H9 (cell line): ENCODE data around the gene SPEM3. TPM values are rescaled to one million over a fixed set of nuclear protein-coding genes. Genes with fewer than 3 reads are reported as not detected.

Source experiments
- DNase-seq: peaks from one replicate; pipeline ENCODE4 v3.0.0-alpha.2; 2017
- H2AFZ ChIP-seq: one replicate; pipeline ENCODE4 v1.6.1; 2013; ENCODE audit warnings: mild to moderate bottlenecking, low read length, control low read depth, moderate library complexity
- H2AK5ac ChIP-seq: 2 replicates; pipeline ENCODE4 v1.6.1; 2013; ENCODE audit warnings: low read length, control low read depth, mixed read lengths; ENCODE audit not compliant: insufficient read length
- H2BK120ac ChIP-seq: one replicate; pipeline ENCODE4 v1.6.1; 2013; ENCODE audit warnings: low read depth, mild to moderate bottlenecking, low read length, control low read depth, inconsistent platforms; ENCODE audit not compliant: poor library complexity, severe bottlenecking
- H2BK12ac ChIP-seq: 2 replicates; pipeline ENCODE4 v1.6.1; 2013; ENCODE audit warnings: low read length, control low read depth, mixed read lengths, low read depth; ENCODE audit not compliant: insufficient read length
- H2BK15ac ChIP-seq: 2 replicates; pipeline ENCODE4 v1.6.1; 2013; ENCODE audit warnings: low read depth, low read length, control low read depth
- H2BK20ac ChIP-seq: one replicate; pipeline ENCODE4 v1.6.1; 2013; ENCODE audit warnings: low read depth, mild to moderate bottlenecking, low read length, control low read depth, inconsistent platforms; ENCODE audit not compliant: poor library complexity, severe bottlenecking
- H2BK5ac ChIP-seq: 2 replicates; pipeline ENCODE4 v1.6.1; 2013; ENCODE audit warnings: low read length, control low read depth, mixed read lengths; ENCODE audit not compliant: insufficient read length
- H3K14ac ChIP-seq: 2 replicates; pipeline ENCODE4 v1.6.1; 2013; ENCODE audit warnings: low read length, control low read depth; ENCODE audit not compliant: insufficient read depth
- H3K18ac ChIP-seq: 2 replicates; pipeline ENCODE4 v1.6.1; 2013; ENCODE audit warnings: low read depth, mild to moderate bottlenecking, mixed read lengths, low read length, control low read depth; ENCODE audit not compliant: insufficient read length
- H3K23ac ChIP-seq: 2 replicates; pipeline ENCODE4 v1.6.1; 2013; ENCODE audit warnings: low read length, control low read depth, mixed read lengths, low read depth; ENCODE audit not compliant: insufficient read length
- H3K23me2 ChIP-seq: 2 replicates; pipeline ENCODE4 v1.6.1; 2013; ENCODE audit warnings: low read depth, mild to moderate bottlenecking, mixed read lengths, low read length, control low read depth; ENCODE audit not compliant: insufficient read length, poor library complexity, severe bottlenecking
- H3K27ac ChIP-seq: 2 replicates; pipeline ENCODE4 v1.5.1; 2013; ENCODE audit warnings: low read length, control low read depth, mixed read lengths, low read depth; ENCODE audit not compliant: insufficient read length
- H3K27me3 ChIP-seq: 2 replicates; pipeline ENCODE4 v1.6.1; 2013; ENCODE audit warnings: low read length, control low read depth, inconsistent platforms; ENCODE audit not compliant: insufficient read depth
- H3K4ac ChIP-seq: 2 replicates; pipeline ENCODE4 v1.6.1; 2013; ENCODE audit warnings: low read depth, mild to moderate bottlenecking, control low read depth, inconsistent platforms, low read length, moderate library complexity
- H3K4me1 ChIP-seq: 2 replicates; pipeline ENCODE4 v1.6.1; 2013; ENCODE audit warnings: low read length, control low read depth, inconsistent platforms; ENCODE audit not compliant: insufficient read depth
- H3K4me2 ChIP-seq: 2 replicates; pipeline ENCODE4 v1.6.1; 2013; ENCODE audit warnings: low read length, control low read depth, mixed read lengths; ENCODE audit not compliant: insufficient read length, insufficient read depth
- H3K56ac ChIP-seq: 2 replicates; pipeline ENCODE4 v1.6.1; 2013; ENCODE audit warnings: low read depth, mild to moderate bottlenecking, mixed read lengths, low read length, control low read depth; ENCODE audit not compliant: insufficient read length
- H3K79me1 ChIP-seq: 2 replicates; pipeline ENCODE4 v1.6.1; 2013; ENCODE audit warnings: low read depth, mild to moderate bottlenecking, moderate library complexity, low read length, control low read depth, inconsistent platforms; ENCODE audit not compliant: insufficient read depth, poor library complexity, severe bottlenecking
- H3K79me2 ChIP-seq: 2 replicates; pipeline ENCODE4 v1.6.1; 2013; ENCODE audit warnings: low read length, control low read depth, inconsistent platforms; ENCODE audit not compliant: insufficient read depth
- H3K9ac ChIP-seq: 2 replicates; pipeline ENCODE4 v1.6.1; 2013; ENCODE audit warnings: low read length, control low read depth, mixed read lengths; ENCODE audit not compliant: insufficient read length; ENCODE audit errors: extremely low read depth
- H3K9me3 ChIP-seq: one replicate; pipeline ENCODE4 v1.6.1; 2013; ENCODE audit warnings: low read depth, low read length, inconsistent platforms; ENCODE audit not compliant: control insufficient read depth
- H3T11ph ChIP-seq: one replicate; pipeline ENCODE4 v1.6.1; 2013; ENCODE audit warnings: mild to moderate bottlenecking, low read length, control low read depth, inconsistent platforms
- H4K20me1 ChIP-seq: one replicate; pipeline ENCODE4 v1.6.1; 2013; ENCODE audit not compliant: control insufficient read depth, insufficient read length, insufficient read depth
- H4K5ac ChIP-seq: 2 replicates; pipeline ENCODE4 v1.6.1; 2013; ENCODE audit warnings: low read depth, mild to moderate bottlenecking, mixed read lengths, low read length, control low read depth; ENCODE audit not compliant: insufficient read length
- H4K8ac ChIP-seq: replicated peaks from 2 replicates; pipeline ENCODE4 v1.6.1; 2013; ENCODE audit warnings: low read length, control low read depth, mixed read lengths, low read depth; ENCODE audit not compliant: insufficient read length
- H4K91ac ChIP-seq: 2 replicates; pipeline ENCODE4 v1.6.1; 2013; ENCODE audit warnings: low read depth, mild to moderate bottlenecking, moderate library complexity, mixed read lengths, low read length, control low read depth; ENCODE audit not compliant: insufficient read length
- H3K27ac Mint-ChIP-seq, 3 experiments: 2 replicates in 2 of 3; 3 replicates in 1 of 3; pipeline ENCODE4 v1.8.0; 2020 to 2021; ENCODE audit warnings: mixed read lengths in 3 of 3, mild to moderate bottlenecking in 1 of 3, moderate library complexity in 1 of 3
- H3K27me3 Mint-ChIP-seq: 2 replicates; pipeline ENCODE4 v1.8.0; 2021; ENCODE audit warnings: low read depth, mild to moderate bottlenecking, moderate library complexity, mixed read lengths
- H3K36me3 Mint-ChIP-seq, 3 experiments: 2 replicates in 2 of 3; 3 replicates in 1 of 3; pipeline ENCODE4 v1.8.0; 2020 to 2021; ENCODE audit warnings: low read depth in 3 of 3, mixed read lengths in 3 of 3; ENCODE audit not compliant: insufficient read depth in 1 of 3
- H3K4me1 Mint-ChIP-seq, 2 experiments: 2 replicates each; pipeline ENCODE4 v1.8.0; 2020; ENCODE audit warnings: mixed read lengths in 2 of 2
- H3K4me3 Mint-ChIP-seq, 2 experiments: 2 replicates in 1 of 2; 3 replicates in 1 of 2; pipeline ENCODE4 v1.8.0; 2020 to 2021; ENCODE audit warnings: mild to moderate bottlenecking in 2 of 2, mixed read lengths in 2 of 2, moderate library complexity in 1 of 2
- H3K9me3 Mint-ChIP-seq, 2 experiments: 2 replicates in 1 of 2; 3 replicates in 1 of 2; pipeline ENCODE4 v1.8.0; 2020; ENCODE audit warnings: mild to moderate bottlenecking in 2 of 2, mixed read lengths in 2 of 2, moderate library complexity in 1 of 2
- WGBS: extraction: QIAGEN DNeasy Blood & Tissue Kit; methylation state at CpG from one replicate; pipeline ENCODE4 v1.1.7; 2013; ENCODE audit warnings: missing lambda C conversion rate, low lambda C conversion rate, mixed read lengths; ENCODE audit not compliant: insufficient read length; ENCODE audit errors: extremely low coverage; 5-methylcytosine and 5-hydroxymethylcytosine counted together
- long read RNA-seq: library from polyadenylated mRNA; unstranded; transcript quantifications from one replicate; pipeline ENCODE4 v2.0.0, GENCODE V29; 2020
- total RNA-seq: library from RNA; stranded (reverse); gene quantifications from 2 replicates; pipeline ENCODE4 v1.2.1, GENCODE V29; 2021
- TF ChIP-seq, protein P1 (sequence below): fragments of 200-600 bp; sonication (generic); conservative IDR thresholded peaks from 3 replicates; pipeline ENCODE4 v1.8.0; 2021; ENCODE audit warnings: antibody characterized with exemption, mild to moderate bottlenecking

SPEM3 gene
- total RNA-seq, result not detected in 2 replicates
- long read RNA-seq, result 0 reads

DNA sequence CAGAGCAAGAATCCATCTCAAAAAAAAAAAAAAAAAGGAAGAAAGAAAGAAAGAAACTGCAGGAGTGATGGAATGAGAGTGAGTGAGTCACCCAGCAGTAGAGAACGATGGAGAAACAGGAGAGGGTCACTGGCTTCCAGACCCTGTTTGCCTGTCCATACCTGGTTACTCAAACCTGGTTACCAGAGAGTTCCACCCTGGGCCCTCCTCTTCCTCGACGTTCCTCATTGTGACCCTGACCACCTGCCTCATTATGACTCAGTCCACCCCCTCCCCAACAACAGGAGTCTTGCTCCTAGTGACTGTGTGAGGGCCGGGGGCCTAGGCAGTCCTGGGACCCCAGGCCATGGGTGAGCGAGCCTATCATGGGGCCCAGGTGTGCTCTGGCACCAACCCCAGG, at the start of gene SPEM3:
Gene SPEM3, plus strand, starts transcription at position 301 of the 400 bp plus-strand sequence. Its CDS starts 46 bp downstream, at position 347.
- no peak within 1 kb of the TSS for H2AFZ ChIP-seq
- H3K27me3 Mint-ChIP-seq, result peaks cover 17% of the 10 kb centered on the region
- H3K4me2 ChIP-seq, result no peak within 1 kb of the TSS
- no peak within 1 kb of the TSS for H2BK20ac ChIP-seq
- H3K79me2 ChIP-seq, result no peaks in the 10 kb centered on the region
- WGBS, result no CpG with 5 or more reads among the region's 5 CpGs
- H3K4me3 Mint-ChIP-seq, result no peak within 1 kb of the TSS; a peak in 1 of 5 replicates
- no peak within 1 kb of the TSS for H3K56ac ChIP-seq
- H3K27me3 ChIP-seq, result no peaks in the 10 kb centered on the region; the same call in 1 of the 2 replicates
- no peaks in the 10 kb centered on the region for H3K23me2 ChIP-seq
- H3K27ac Mint-ChIP-seq, result peak within 1 kb of the TSS in 1 of 3 experiments; percentile 95; a peak in 2 of 7 replicates
- no peaks in the 10 kb centered on the region for H3K4me1 ChIP-seq
- no peak within 1 kb of the TSS for H2BK12ac ChIP-seq
- no peak within 1 kb of the TSS for H4K5ac ChIP-seq
- TF ChIP-seq, protein P1, sequence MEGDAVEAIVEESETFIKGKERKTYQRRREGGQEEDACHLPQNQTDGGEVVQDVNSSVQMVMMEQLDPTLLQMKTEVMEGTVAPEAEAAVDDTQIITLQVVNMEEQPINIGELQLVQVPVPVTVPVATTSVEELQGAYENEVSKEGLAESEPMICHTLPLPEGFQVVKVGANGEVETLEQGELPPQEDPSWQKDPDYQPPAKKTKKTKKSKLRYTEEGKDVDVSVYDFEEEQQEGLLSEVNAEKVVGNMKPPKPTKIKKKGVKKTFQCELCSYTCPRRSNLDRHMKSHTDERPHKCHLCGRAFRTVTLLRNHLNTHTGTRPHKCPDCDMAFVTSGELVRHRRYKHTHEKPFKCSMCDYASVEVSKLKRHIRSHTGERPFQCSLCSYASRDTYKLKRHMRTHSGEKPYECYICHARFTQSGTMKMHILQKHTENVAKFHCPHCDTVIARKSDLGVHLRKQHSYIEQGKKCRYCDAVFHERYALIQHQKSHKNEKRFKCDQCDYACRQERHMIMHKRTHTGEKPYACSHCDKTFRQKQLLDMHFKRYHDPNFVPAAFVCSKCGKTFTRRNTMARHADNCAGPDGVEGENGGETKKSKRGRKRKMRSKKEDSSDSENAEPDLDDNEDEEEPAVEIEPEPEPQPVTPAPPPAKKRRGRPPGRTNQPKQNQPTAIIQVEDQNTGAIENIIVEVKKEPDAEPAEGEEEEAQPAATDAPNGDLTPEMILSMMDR, result no peak
- no peak within 1 kb of the TSS for H2BK5ac ChIP-seq
- H3K14ac ChIP-seq, result no peak within 1 kb of the TSS; the same call in 1 of the 2 replicates
- H3K36me3 Mint-ChIP-seq, result no peaks in the 10 kb centered on the region
- no peak within 1 kb of the TSS for H3T11ph ChIP-seq
- no peak within 1 kb of the TSS for H2AK5ac ChIP-seq
- no peak within 1 kb of the TSS for H2BK15ac ChIP-seq
- no peak within 1 kb of the TSS for H3K23ac ChIP-seq
- H3K9ac ChIP-seq, result no peak within 1 kb of the TSS
- no peaks in the 10 kb centered on the region; a peak in 1 of 5 replicates for H3K9me3 Mint-ChIP-seq
- no peaks in the 10 kb centered on the region for H3K79me1 ChIP-seq
- H3K18ac ChIP-seq, result no peak within 1 kb of the TSS
- DNase-seq, result no peak
- no peaks in the 10 kb centered on the region for H4K20me1 ChIP-seq
- no peak within 1 kb of the TSS for H3K4ac ChIP-seq
- H2BK120ac ChIP-seq, result no peak within 1 kb of the TSS
- no peak within 1 kb of the TSS for H3K27ac ChIP-seq
- H3K9me3 ChIP-seq, result no peaks in the 10 kb centered on the region
- H4K8ac ChIP-seq, result no peak within 1 kb of the TSS
- no peak within 1 kb of the TSS for H4K91ac ChIP-seq
- H3K4me1 Mint-ChIP-seq, result no peaks in the 10 kb centered on the region
